Stimulated activated naive B cell treated with anti-CD40 and anti-IgM and Interleukin-4, amounts not matched to agents 10 μg/mL and 1 μg/mL and 100 μg/mL, for 72 hours (primary cell): ENCODE measurements around the gene ZNF775.

Source experiments
- ATAC-seq, 2 donors: fragments of 150-1000 bp; cut with Tn5 transposase; replicated peaks; 2 replicates each; pipeline ENCODE4 v1.10.0; 2021; ENCODE audit warnings: moderate library complexity in 1 of 2
- DNase-seq: peaks from one replicate; pipeline ENCODE4 v3.0.0; 2021
- H3K27ac Mint-ChIP-seq: one replicate; pipeline ENCODE4 v1.8.0; 2022; ENCODE audit warnings: mild to moderate bottlenecking, mixed read lengths
- H3K27me3 Mint-ChIP-seq, 2 donors: one replicate each; pipeline ENCODE4 v1.8.0; 2022; ENCODE audit warnings: mixed read lengths in 2 of 2
- H3K36me3 Mint-ChIP-seq, 2 donors: one replicate each; pipeline ENCODE4 v1.8.0; 2022; ENCODE audit warnings: mixed read lengths in 2 of 2, mild to moderate bottlenecking in 1 of 2
- H3K4me1 Mint-ChIP-seq, 2 donors: one replicate each; pipeline ENCODE4 v1.8.0; 2022; ENCODE audit warnings: mixed read lengths in 2 of 2, mild to moderate bottlenecking in 1 of 2
- H3K4me3 Mint-ChIP-seq, 2 donors: one replicate each; pipeline ENCODE4 v1.8.0; 2022; ENCODE audit warnings: mild to moderate bottlenecking in 2 of 2, mixed read lengths in 2 of 2, moderate library complexity in 1 of 2
- H3K9me3 Mint-ChIP-seq, 2 donors: one replicate each; pipeline ENCODE4 v1.8.0; 2022; ENCODE audit warnings: mixed read lengths in 2 of 2, mild to moderate bottlenecking in 1 of 2

The ZNF775 gene

DNA sequence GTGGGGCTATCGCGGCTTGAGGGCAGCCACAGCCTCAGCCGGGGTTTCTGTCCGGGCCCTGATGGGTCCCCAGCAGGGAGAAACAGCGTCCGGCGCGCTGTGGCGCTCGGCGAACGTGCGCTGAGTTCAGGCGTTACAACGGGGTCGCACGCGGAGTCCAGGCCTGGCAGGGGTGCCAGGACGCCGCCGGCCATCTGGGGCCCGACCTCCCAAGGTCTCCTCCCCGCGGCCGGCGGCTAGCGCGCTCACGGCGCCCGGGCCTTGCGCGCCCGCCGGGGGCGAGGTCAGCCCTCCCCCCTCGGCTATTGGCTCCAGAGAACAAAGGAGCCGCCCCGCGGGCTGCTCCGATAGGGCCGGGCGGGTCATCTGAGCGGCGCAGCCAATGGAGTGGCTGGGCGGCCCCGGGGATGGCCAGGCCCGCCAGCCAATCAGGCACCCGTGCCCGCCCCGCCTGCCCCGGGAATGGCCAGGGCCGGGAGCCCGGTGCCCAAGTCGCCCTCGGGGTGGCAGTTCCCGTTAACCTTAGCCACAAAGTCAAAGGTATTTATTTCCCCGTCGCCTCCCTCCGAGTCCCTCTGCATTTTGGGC is at the start of gene ZNF775:
ZNF775 (plus strand) TSS at position 478 of the 588 bp plus-strand sequence. CDS start 9,141 bp downstream, outside the sequence.
- peak; percentile 76 to 79 for ATAC-seq
- Mint-ChIP-seq H3K27ac (peak within 1 kb of the TSS; percentile 95), H3K36me3 (peaks cover 27 to 41% of the 10 kb centered on the region in 2 donors), H3K9me3 (no peaks in the 10 kb centered on the region), H3K4me3 (peak within 1 kb of the TSS; percentile 93), H3K27me3 (no peaks in the 10 kb centered on the region), H3K4me1 (peaks cover 68 to 90% of the 10 kb centered on the region in 2 donors)
- DNase-seq = peak; percentile 93

- Mint-ChIP-seq H3K27me3 (no peaks in the 10 kb centered on the region), H3K4me3 (no peak overlapping the region), H3K36me3 (peaks cover 43 to 46% of the 10 kb centered on the region in 2 donors), H3K27ac (no peak overlapping the region), H3K9me3 (no peaks in the 10 kb centered on the region), H3K4me1 (peaks cover 12 to 27% of the 10 kb centered on the region in 2 donors)
- no peak for DNase-seq
- ATAC-seq = no peak
Observed at GRCh38 chr7:150329331-150330120, 49.6 kb upstream of the ZNF775 start.

DNA sequence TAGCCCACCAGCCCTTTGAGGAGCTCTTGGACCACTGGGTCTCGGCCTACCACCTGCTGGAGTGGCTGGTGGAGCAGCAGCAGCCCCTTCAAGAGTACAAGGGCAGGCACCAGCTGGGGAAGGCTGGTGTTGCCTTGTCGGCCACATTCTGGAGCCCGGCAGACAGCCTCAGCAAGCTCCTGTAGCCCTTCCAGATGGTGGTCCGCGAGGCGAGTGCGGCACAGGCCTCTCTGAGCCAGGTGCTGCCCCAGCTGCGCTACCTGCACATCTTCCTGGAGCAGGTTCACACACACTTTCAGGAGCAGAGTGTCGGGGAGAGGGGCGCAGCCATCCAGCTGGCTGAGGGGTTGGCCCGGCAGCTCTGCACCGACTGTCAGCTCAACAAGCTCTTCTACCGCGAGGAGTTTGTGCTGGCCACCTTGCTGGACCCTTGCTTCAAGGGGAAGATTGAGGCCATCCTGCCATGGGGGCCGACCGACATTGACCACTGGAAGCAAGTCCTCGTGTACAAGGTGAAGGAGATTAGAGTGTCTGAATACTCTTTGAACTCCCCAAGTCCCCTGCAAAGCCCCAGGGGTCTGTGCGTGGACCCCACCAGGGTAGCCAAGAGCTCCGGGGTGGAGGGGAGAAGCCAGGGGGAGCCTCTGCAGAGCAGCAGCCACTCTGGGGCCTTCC is 48.8 kb upstream of the ZNF775 start:
- Mint-ChIP-seq H3K4me1 (peaks cover 5 to 19% of the 10 kb centered on the region in 2 donors), H3K9me3 (no peaks in the 10 kb centered on the region), H3K4me3 (no peak overlapping the region), H3K27ac (no peak overlapping the region), H3K27me3 (no peaks in the 10 kb centered on the region), H3K36me3 (peaks cover 35 to 38% of the 10 kb centered on the region in 2 donors)
- ATAC-seq (no peak), DNase-seq (no peak)

DNA sequence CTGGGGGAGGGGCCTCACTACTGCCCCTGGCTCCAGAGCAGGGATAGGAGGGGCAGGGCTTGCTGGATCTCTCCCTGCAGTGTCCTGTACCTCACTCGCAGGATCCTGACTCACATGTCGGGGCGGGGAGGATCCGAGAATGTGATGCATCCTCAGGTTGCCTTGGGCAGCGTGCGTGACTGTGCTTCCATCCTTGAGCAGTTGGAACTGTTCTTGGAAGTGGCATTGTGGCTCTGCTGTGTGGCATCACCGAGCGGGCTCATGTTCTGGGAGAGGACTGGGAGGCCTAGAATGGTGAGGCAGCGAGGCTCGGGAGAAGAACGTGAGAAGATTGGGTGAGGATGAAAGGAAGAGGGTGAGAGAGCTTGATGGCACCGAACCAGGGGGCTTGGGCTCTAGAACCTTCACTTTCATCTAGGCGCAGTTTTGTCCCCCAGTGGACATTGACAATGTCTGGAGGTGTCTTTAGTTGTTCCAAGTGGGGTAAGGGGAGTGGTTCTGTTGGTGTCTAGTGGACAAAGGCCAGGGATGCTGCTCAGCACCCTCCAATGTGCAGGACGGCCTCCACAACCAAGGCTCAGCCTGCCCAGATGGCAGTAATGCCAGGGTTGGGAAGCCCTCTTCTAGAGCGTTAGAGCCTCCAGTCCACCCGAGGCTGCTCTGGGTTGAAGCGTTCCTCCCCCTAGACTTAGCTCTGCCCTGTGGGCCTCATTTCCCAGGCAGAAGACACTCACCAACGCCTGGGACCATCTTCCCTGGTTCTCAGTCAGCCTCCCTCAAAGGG is 46.1 kb upstream of the ZNF775 start:
- no peaks in the 10 kb centered on the region for H3K9me3 Mint-ChIP-seq
- peaks cover 0 to 2% of the 10 kb centered on the region in 2 donors for H3K4me1 Mint-ChIP-seq
- H3K27me3 Mint-ChIP-seq = no peaks in the 10 kb centered on the region
- DNase-seq (no peak), ATAC-seq (no peak)
- H3K27ac Mint-ChIP-seq = peak overlapping the region; percentile 31
- H3K36me3 Mint-ChIP-seq = peaks cover 35 to 38% of the 10 kb centered on the region in 2 donors
- H3K4me3 Mint-ChIP-seq = no peak overlapping the region

DNA sequence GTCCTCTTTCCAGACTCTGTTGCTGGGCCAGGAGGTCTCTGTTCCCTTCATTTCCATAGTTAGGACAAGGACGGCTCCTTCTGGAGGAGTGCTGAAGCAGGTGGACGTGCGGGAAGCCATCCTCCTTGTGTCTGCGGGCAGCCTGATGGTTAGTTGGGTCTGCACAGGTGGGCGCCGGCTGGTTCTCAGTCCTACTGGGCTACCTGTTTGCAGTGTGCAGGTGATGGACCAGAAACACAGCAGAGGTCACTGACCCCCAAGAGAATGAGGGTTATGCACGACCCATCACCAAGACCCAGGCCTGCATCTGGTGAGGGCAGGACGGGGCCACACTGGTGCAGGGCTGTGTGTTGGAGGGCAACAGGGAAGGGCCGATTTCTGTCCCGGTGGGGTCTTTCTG is 45.5 kb upstream of the ZNF775 start:
- H3K27me3 Mint-ChIP-seq = no peaks in the 10 kb centered on the region
- peaks cover under 1 to 2% of the 10 kb centered on the region in 2 donors for H3K4me1 Mint-ChIP-seq
- no peak overlapping the region for H3K27ac Mint-ChIP-seq
- no peak for ATAC-seq
- no peak overlapping the region for H3K4me3 Mint-ChIP-seq
- DNase-seq = no peak
- peaks cover 37 to 40% of the 10 kb centered on the region in 2 donors for H3K36me3 Mint-ChIP-seq
- H3K9me3 Mint-ChIP-seq = no peaks in the 10 kb centered on the region

DNA sequence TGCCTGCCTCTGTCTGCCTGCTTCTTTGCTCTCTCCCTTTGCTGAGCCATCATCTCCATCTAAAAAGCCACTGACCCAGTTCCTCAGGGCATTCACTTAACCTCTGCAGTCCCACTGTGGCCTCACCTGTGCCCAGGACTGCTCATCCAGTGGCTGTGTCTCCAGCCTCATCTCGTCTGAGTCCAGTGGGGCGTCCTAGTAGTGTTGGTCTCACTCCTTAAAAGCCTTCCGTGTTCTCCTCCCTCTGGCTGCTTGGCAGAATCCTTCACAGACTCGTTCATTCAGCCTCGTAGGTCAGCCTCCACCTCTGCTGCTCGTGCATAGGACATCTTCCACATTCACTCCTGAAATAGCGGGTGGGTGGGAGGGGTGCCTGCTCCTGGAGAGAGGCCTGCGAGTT is 45.0 kb upstream of the ZNF775 start:
- no peak for ATAC-seq
- H3K27ac Mint-ChIP-seq = no peak overlapping the region
- no peak overlapping the region for H3K4me3 Mint-ChIP-seq
- peaks cover 36 to 40% of the 10 kb centered on the region in 2 donors for H3K36me3 Mint-ChIP-seq
- no peaks in the 10 kb centered on the region for H3K27me3 Mint-ChIP-seq
- no peaks in the 10 kb centered on the region for H3K9me3 Mint-ChIP-seq
- no peak for DNase-seq
- H3K4me1 Mint-ChIP-seq = peaks cover 2 to 5% of the 10 kb centered on the region in 2 donors

DNA sequence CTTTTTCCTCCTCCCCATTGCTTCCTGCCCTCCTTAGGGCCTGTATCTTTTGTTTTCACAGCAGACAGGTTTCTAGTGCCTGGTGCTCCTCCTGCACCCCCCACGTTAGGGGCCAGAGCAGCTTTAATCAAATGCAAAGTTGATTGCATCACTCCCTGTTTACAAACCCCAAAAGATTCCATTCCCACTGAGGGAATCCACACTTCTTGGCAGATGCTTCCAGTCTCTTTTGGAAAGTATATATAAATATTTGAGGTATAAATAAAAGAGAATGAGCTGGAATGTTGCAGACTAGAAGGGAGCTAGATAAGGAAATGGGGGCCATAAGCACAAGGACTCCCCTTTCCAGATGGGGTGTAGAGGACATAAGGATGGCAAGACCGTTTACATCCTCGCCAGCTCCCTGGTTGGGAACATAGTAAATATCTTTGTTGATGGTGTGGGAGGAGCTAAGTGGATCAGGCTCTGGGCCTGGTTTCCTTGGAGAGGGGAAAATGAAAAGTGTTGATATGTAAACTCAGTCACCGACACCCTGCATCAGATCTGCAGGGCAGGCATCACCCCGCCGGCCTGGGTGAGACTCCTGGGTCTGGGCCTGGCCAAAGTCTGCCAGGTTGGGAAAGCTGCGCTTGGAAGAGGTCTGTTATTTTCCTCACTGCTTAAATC is 43.9 kb upstream of the ZNF775 start:
- no peak for DNase-seq

DNA sequence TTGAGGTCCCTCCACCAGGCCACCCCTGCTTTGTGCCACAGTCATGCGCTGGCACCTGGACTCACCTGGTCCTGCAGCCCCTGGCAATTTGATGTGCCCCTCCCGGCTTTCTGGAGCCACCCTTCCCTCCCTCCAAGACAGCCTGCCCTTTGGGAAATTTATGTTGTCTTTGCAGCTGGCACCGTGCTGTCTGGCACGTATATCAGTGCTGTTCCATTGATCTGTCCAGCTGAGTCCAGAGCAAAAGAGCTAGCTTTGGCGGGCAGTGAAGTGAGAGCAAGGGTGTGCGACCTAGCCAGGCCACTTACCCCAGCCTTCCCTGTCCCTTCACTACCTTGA is 43.4 kb upstream of the ZNF775 start:
- ATAC-seq = no peak
- H3K27me3 Mint-ChIP-seq = peaks cover 9 to 11% of the 10 kb centered on the region in 2 donors
- no peak for DNase-seq
- no peaks in the 10 kb centered on the region for H3K9me3 Mint-ChIP-seq
- H3K4me3 Mint-ChIP-seq = no peak overlapping the region
- H3K4me1 Mint-ChIP-seq = peaks cover 17 to 20% of the 10 kb centered on the region in 2 donors
- peaks cover 42 to 47% of the 10 kb centered on the region in 2 donors for H3K36me3 Mint-ChIP-seq
- no peak overlapping the region for H3K27ac Mint-ChIP-seq

More for the DNA sequence above, 43.9 kb upstream of the ZNF775 start:
- no peak for ATAC-seq
- peaks cover 14 to 17% of the 10 kb centered on the region in 2 donors for H3K4me1 Mint-ChIP-seq
- H3K27me3 Mint-ChIP-seq = peaks cover 4 to 6% of the 10 kb centered on the region in 2 donors
- no peaks in the 10 kb centered on the region for H3K9me3 Mint-ChIP-seq
- no peak overlapping the region for H3K27ac Mint-ChIP-seq
- H3K4me3 Mint-ChIP-seq = no peak overlapping the region
- H3K36me3 Mint-ChIP-seq = peaks cover 40 to 44% of the 10 kb centered on the region in 2 donors

GRCh38 chr7:150336746-150337145 is 42.4 kb upstream of the ZNF775 start:
- no peak for DNase-seq
- ATAC-seq = no peak
- Mint-ChIP-seq H3K9me3 (no peaks in the 10 kb centered on the region), H3K27me3 (peaks cover 18 to 19% of the 10 kb centered on the region in 2 donors), H3K4me1 (peaks cover 20 to 26% of the 10 kb centered on the region in 2 donors), H3K27ac (peak overlapping the region; percentile 31), H3K36me3 (peaks cover 37 to 39% of the 10 kb centered on the region in 2 donors), H3K4me3 (no peak overlapping the region)

GRCh38 chr7:150337179-150337578 is 42.0 kb upstream of the ZNF775 start:
- no peaks in the 10 kb centered on the region for H3K9me3 Mint-ChIP-seq
- no peak overlapping the region for H3K27ac Mint-ChIP-seq
- H3K4me1 Mint-ChIP-seq = peaks cover 24 to 31% of the 10 kb centered on the region in 2 donors
- H3K36me3 Mint-ChIP-seq = peaks cover 40 to 43% of the 10 kb centered on the region in 2 donors
- H3K4me3 Mint-ChIP-seq = no peak overlapping the region
- DNase-seq (no peak), ATAC-seq (no peak)
- peaks cover 22 to 23% of the 10 kb centered on the region in 2 donors for H3K27me3 Mint-ChIP-seq

- Mint-ChIP-seq H3K4me1 (peaks cover 24 to 31% of the 10 kb centered on the region in 2 donors), H3K27me3 (peaks cover 25% of the 10 kb centered on the region in 2 donors), H3K4me3 (no peak overlapping the region), H3K9me3 (no peaks in the 10 kb centered on the region), H3K27ac (no peak overlapping the region), H3K36me3 (peaks cover 40 to 43% of the 10 kb centered on the region in 2 donors)
- ATAC-seq (no peak), DNase-seq (no peak)
Observed at GRCh38 chr7:150337659-150338081, 41.5 kb upstream of the ZNF775 start.

DNA sequence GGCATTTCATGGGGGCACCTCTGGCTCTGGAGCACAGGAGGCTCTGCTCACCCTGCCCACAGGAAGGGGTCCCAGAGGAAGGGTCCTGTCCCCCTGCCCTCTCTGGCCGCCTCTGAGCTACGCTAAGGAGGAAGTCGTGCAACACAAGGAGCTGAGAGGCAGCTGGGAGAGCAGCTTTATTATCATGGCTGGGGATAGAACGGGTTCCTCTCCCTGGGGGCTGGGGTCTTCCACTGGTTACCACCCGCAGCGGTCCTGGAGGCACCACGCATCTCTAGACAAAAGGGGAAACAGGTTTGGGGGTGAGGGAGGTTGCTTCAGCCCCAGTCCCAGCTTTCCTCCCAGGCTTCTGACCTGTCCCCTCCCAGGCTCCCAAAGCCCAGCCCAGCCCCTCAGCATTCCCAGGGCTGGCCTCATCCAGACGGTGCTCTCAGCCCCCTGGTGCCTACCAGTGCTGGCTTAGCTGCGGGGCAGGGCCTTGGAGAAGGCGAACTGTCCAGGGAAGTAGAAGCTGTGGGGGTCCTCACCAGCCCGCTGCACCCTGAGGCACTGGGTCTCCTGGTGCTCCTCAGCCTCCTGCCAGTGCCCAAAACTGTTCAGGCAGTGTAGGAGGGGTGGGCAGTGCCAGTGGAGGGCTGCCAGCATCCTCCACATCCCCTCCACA is 40.8 kb upstream of the ZNF775 start:
- peaks cover 0 to 3% of the 10 kb centered on the region in 2 donors for H3K9me3 Mint-ChIP-seq
- no peak for ATAC-seq
- peaks cover 24 to 31% of the 10 kb centered on the region in 2 donors for H3K4me1 Mint-ChIP-seq
- H3K27ac Mint-ChIP-seq = no peak overlapping the region
- H3K36me3 Mint-ChIP-seq = peaks cover 38 to 46% of the 10 kb centered on the region in 2 donors
- peaks cover 28 to 29% of the 10 kb centered on the region in 2 donors for H3K27me3 Mint-ChIP-seq
- no peak overlapping the region for H3K4me3 Mint-ChIP-seq
- no peak for DNase-seq

- Mint-ChIP-seq H3K4me3 (peak overlapping the region in 1 of 2 donors; percentile 37), H3K36me3 (peaks cover 38 to 47% of the 10 kb centered on the region in 2 donors), H3K27me3 (peaks cover 32 to 35% of the 10 kb centered on the region in 2 donors), H3K4me1 (peaks cover 24 to 31% of the 10 kb centered on the region in 2 donors), H3K9me3 (peaks cover 4 to 8% of the 10 kb centered on the region in 2 donors), H3K27ac (peak overlapping the region; percentile 54)
- peak; percentile 27 for DNase-seq
- peak; percentile 87 to 92 for ATAC-seq
Observed at GRCh38 chr7:150339409-150339809, 39.7 kb upstream of the ZNF775 start.
